22Rv1 (cell line): ENCODE data around the gene SLC16A8.

Experiments
- ZFX ChIP-seq: fragments of 450-650 bp; IDR thresholded peaks from 2 replicates; pipeline ENCODE4 v1.6.1; 2017; ENCODE audit warnings: antibody characterized with exemption, borderline replicate concordance
- TF ChIP-seq, protein P1 (sequence below): fragments of 450-650 bp; IDR thresholded peaks from 2 replicates; pipeline ENCODE4 v1.5.1; 2017; ENCODE audit warnings: mild to moderate bottlenecking

DNA sequence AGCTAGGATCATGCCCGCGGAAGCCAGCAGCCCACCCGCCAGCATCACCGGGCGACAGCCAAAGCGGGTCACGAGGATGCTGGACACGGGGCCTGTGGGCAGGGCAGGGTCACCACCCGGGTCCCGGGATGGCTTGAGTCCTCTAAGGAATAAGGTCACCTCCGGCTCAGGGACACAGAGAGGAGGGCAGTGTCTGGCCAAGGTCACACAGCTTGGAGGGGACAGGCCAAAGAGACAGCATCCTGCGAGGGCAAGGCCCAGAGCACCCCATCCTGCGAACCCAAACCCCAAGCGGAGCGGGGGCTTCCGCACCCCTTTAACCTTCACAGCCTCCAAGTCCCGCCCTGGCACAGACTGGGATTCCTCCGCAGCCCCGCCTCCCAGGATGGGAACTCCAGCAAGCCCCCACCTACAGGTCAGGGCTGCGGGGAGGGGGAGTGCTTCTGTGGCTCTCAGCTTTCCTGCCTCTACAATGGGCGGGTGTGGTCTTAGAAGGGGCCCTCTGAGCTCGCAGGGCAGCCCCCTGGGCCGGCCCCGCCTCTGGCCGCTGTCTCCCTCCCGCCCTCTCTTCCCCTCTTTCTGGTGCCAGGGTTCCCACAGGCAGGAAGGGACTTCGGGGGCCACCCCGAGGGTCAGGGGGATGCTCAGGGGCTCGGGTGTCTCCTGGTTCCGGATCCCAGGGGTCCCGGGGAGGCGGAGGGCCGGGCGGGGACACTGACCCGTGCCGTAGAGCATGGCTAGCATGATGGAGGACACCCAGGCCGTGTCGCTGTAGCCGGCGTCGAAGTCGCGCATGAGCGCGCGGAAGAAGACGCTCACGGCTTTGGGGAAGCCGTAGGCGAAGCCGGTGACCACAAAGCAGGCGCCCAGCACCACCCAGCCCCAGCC is 1.8 kb downstream of the SLC16A8 start:
- TF ChIP-seq, protein P1, sequence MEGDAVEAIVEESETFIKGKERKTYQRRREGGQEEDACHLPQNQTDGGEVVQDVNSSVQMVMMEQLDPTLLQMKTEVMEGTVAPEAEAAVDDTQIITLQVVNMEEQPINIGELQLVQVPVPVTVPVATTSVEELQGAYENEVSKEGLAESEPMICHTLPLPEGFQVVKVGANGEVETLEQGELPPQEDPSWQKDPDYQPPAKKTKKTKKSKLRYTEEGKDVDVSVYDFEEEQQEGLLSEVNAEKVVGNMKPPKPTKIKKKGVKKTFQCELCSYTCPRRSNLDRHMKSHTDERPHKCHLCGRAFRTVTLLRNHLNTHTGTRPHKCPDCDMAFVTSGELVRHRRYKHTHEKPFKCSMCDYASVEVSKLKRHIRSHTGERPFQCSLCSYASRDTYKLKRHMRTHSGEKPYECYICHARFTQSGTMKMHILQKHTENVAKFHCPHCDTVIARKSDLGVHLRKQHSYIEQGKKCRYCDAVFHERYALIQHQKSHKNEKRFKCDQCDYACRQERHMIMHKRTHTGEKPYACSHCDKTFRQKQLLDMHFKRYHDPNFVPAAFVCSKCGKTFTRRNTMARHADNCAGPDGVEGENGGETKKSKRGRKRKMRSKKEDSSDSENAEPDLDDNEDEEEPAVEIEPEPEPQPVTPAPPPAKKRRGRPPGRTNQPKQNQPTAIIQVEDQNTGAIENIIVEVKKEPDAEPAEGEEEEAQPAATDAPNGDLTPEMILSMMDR: no peak
- TF ChIP-seq ZFX: no peak
